ENCODE results near the gene GNB5. TPM values are rescaled to one million over a fixed set of nuclear protein-coding genes. Genes with fewer than 3 reads are reported as not detected.

Gene GNB5
- 10 to 100 TPM; 39.1 to 40.8 TPM for total RNA-seq

DNA sequence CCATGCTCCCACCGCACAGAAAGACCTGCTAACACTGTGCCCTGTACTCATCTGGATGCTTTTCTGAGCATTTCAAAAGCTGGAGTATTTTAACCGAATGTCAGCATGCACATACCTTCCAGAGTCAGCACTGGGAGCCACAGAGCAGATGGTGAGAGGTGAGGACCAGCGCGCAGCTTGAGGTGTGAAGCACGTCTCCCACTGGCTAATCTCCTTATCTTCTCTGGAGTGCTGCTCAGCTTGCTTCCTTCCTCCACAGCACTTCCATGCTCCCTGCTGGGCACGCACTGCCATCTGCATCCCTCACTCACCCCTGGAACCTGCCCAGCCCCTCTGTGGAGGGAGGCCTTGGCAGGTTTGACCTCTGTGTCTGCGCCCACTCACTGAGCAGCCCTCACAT lies at the start of gene GNB5:
Gene GNB5, minus strand, starts transcription at position 186 of the 400 bp plus-strand sequence. CDS start 6,716 bp downstream, outside the sequence.

Other genes with a start within 250 kb of the GNB5 start
- 10 to 100 TPM; 25.8 to 27.3 TPM for gene LEO1, start 219.6 kb downstream of the GNB5 start, total RNA-seq
- 10 to 100 TPM; 19.8 to 20.3 TPM for gene MAPK6, start 172.2 kb downstream of the GNB5 start, total RNA-seq
- gene BCL2L10, start 78.6 kb downstream of the GNB5 start, total RNA-seq = not detected
- gene MYO5C, start 104.4 kb upstream of the GNB5 start, total RNA-seq = 1 to 10 TPM; 1.5 to 3.4 TPM